ENCODE results near the gene BSCL2. TPM values are rescaled to one million over a fixed set of nuclear protein-coding genes. Genes with fewer than 3 reads are reported as not detected.

Gene BSCL2
- total and polyA plus RNA-seq, 4 donors = 15.1 to 40.0 (median 28.7) TPM

GRCh38 chr11:62721994-62722393 is 14.8 kb upstream of the BSCL2 start:
- peaks cover 22 to 61% (median 59%) of the 10 kb centered on the region in 4 donors for H3K36me3 ChIP-seq (ENCODE audit: control insufficient read depth in 4 of 4, insufficient read depth in 3 of 4, low read depth in 1 of 4, low read length in 3 of 4)
- no peak overlapping the region for H3K27ac ChIP-seq (ENCODE audit: low read depth in 1 of 2, low read length in 2 of 2)
- DNase-seq (ENCODE audit: low spot score) = no peak
- no peak for TF ChIP-seq HNF4A (conservative IDR thresholded peaks at IDR 0.05)
- TF ChIP-seq FOXA1 (IDR thresholded peaks at IDR 0.05) = no peak
- TF ChIP-seq SP1 (IDR thresholded peaks at IDR 0.05) = no peak
- no peak for TF ChIP-seq MAX (IDR thresholded peaks at IDR 0.05)
- no peak for TF ChIP-seq ATF3 (IDR thresholded peaks at IDR 0.05)
- no peak for TF ChIP-seq HNF4G (IDR thresholded peaks at IDR 0.05)
- no peak for TF ChIP-seq GABPA (IDR thresholded peaks at IDR 0.05 in 1 of 2, conservative IDR thresholded peaks at IDR 0.05 in 1 of 2)
- TF ChIP-seq REST (IDR thresholded peaks at IDR 0.05) = no peak
- no peak for TF ChIP-seq CTCF (IDR thresholded peaks at IDR 0.05; ENCODE audit: low read depth, low read length, missing input control)
- no peak for TF ChIP-seq NR2F2 (IDR thresholded peaks at IDR 0.05)
- no peak for TF ChIP-seq RAD21 (IDR thresholded peaks at IDR 0.05)
- TF ChIP-seq FOXA2 (IDR thresholded peaks at IDR 0.05) = no peak
- TF ChIP-seq RXRA (IDR thresholded peaks at IDR 0.05) = no peak
- TF ChIP-seq TAF1 (conservative IDR thresholded peaks at IDR 0.05) = no peak
- TF ChIP-seq EGR1 (IDR thresholded peaks at IDR 0.05; ENCODE audit: low read depth in 2 of 2) = no peak
- TF ChIP-seq YY1 (IDR thresholded peaks at IDR 0.05) = no peak
- no peak for TF ChIP-seq JUND (IDR thresholded peaks at IDR 0.05)
- no peak overlapping the region for H3K9ac ChIP-seq (ENCODE audit: low read depth in 1 of 2, low read length in 2 of 2)
- H3K27me3 ChIP-seq (ENCODE audit: control insufficient read depth in 4 of 4, insufficient read depth in 4 of 4, low read length in 3 of 4) = no peaks in the 10 kb centered on the region
- 83% methylated on average over 7 of the region's 7 CpGs for WGBS
- peaks cover 0 to 23% (median 14%) of the 10 kb centered on the region in 4 donors for H3K4me1 ChIP-seq (ENCODE audit: control insufficient read depth in 4 of 4, insufficient read depth in 4 of 4, low read length in 3 of 4)
- no peaks in the 10 kb centered on the region for H3K9me3 ChIP-seq (ENCODE audit: control insufficient read depth in 4 of 4, low read length in 3 of 4)
- H3K4me3 ChIP-seq (ENCODE audit: low read depth in 1 of 3, low read length in 3 of 3) = no peak overlapping the region

GRCh38 chr11:62719302-62719978 is 12.2 kb upstream of the BSCL2 start:
- DNase-seq (ENCODE audit: low spot score) = no peak
- 87% methylated on average over 2 of the region's 2 CpGs for WGBS
- Histone ChIP-seq H3K4me3 (ENCODE audit: low read depth in 1 of 3, low read length in 3 of 3) (no peak overlapping the region), H3K4me1 (ENCODE audit: control insufficient read depth in 4 of 4, insufficient read depth in 4 of 4, low read length in 3 of 4) (peaks cover 0 to 19% (median 16%) of the 10 kb centered on the region in 4 donors), H3K9ac (ENCODE audit: low read depth in 1 of 2, low read length in 2 of 2) (no peak overlapping the region), H3K27ac (ENCODE audit: low read depth in 1 of 2, low read length in 2 of 2) (no peak overlapping the region), H3K9me3 (ENCODE audit: control insufficient read depth in 4 of 4, low read length in 3 of 4) (no peaks in the 10 kb centered on the region), H3K27me3 (ENCODE audit: control insufficient read depth in 4 of 4, insufficient read depth in 4 of 4, low read length in 3 of 4) (no peaks in the 10 kb centered on the region), H3K36me3 (ENCODE audit: control insufficient read depth in 4 of 4, insufficient read depth in 3 of 4, low read depth in 1 of 4, low read length in 3 of 4) (peaks cover 26 to 85% (median 80%) of the 10 kb centered on the region in 4 donors)
- TF ChIP-seq GABPA (IDR thresholded peaks at IDR 0.05 in 1 of 2, conservative IDR thresholded peaks at IDR 0.05 in 1 of 2) (no peak), NR2F2 (IDR thresholded peaks at IDR 0.05) (no peak), FOXA1 (IDR thresholded peaks at IDR 0.05) (no peak), SP1 (IDR thresholded peaks at IDR 0.05) (no peak), TAF1 (conservative IDR thresholded peaks at IDR 0.05) (no peak), EGR1 (IDR thresholded peaks at IDR 0.05; ENCODE audit: low read depth in 2 of 2) (no peak), RXRA (IDR thresholded peaks at IDR 0.05) (no peak), FOXA2 (IDR thresholded peaks at IDR 0.05) (no peak), HNF4G (IDR thresholded peaks at IDR 0.05) (no peak)

Measured in liver (tissue), 9 donors.